HG03378 (cell line): Measurements from ENCODE around the gene APBA1.

ENCODE experiments used
- ATAC-seq: cut with Tn5 transposase; IDR thresholded peaks from one replicate; pipeline ENCODE4 v1.9.1; 2021; ENCODE audit warnings: mild to moderate bottlenecking, moderate library complexity; ENCODE audit not compliant: unreplicated experiment

APBA1 gene

GRCh38 chr9:69486498-69486897 lies 185.7 kb downstream of the APBA1 start:
- ATAC-seq = no peak

- no peak for ATAC-seq
These were observed 186.7 kb downstream of the APBA1 start for GRCh38 chr9:69485466-69485865.

- ATAC-seq = no peak
These were observed 188.2 kb downstream of the APBA1 start for GRCh38 chr9:69483886-69484422.

- ATAC-seq = no peak
These were observed 195.4 kb downstream of the APBA1 start for GRCh38 chr9:69476797-69477196.

GRCh38 chr9:69476016-69476415 lies 196.2 kb downstream of the APBA1 start:
- ATAC-seq = no peak

GRCh38 chr9:69474821-69475220 lies 197.3 kb downstream of the APBA1 start:
- no peak for ATAC-seq

- no peak for ATAC-seq
These were observed 200.0 kb downstream of the APBA1 start for GRCh38 chr9:69472101-69472620.

- no peak for ATAC-seq
These were observed 200.7 kb downstream of the APBA1 start for GRCh38 chr9:69471433-69471832.

- no peak for ATAC-seq
These were observed 201.8 kb downstream of the APBA1 start for GRCh38 chr9:69470186-69470977.

GRCh38 chr9:69469136-69469535 lies 203.0 kb downstream of the APBA1 start:
- no peak for ATAC-seq

GRCh38 chr9:69468380-69468779 lies 203.8 kb downstream of the APBA1 start:
- no peak for ATAC-seq

- no peak for ATAC-seq
These were observed 206.0 kb downstream of the APBA1 start for GRCh38 chr9:69466151-69466550.

GRCh38 chr9:69465473-69465872 lies 206.7 kb downstream of the APBA1 start:
- no peak for ATAC-seq

- ATAC-seq = no peak
These were observed 208.6 kb downstream of the APBA1 start for GRCh38 chr9:69463497-69464068.

GRCh38 chr9:69462394-69462793 lies 209.8 kb downstream of the APBA1 start:
- ATAC-seq = no peak

GRCh38 chr9:69461103-69461887 lies 210.9 kb downstream of the APBA1 start:
- ATAC-seq = no peak

- no peak for ATAC-seq
These were observed 212.2 kb downstream of the APBA1 start for GRCh38 chr9:69460012-69460411.

- ATAC-seq = no peak
These were observed 214.0 kb downstream of the APBA1 start for GRCh38 chr9:69458176-69458575.

- ATAC-seq = no peak
These were observed 216.0 kb downstream of the APBA1 start for GRCh38 chr9:69456201-69456600.

GRCh38 chr9:69455311-69455710 lies 216.9 kb downstream of the APBA1 start:
- no peak for ATAC-seq

- no peak for ATAC-seq
These were observed 217.8 kb downstream of the APBA1 start for GRCh38 chr9:69454321-69454720.
